B cell (primary cell): ENCODE measurements around the gene LKAAEAR1. TPM values are rescaled to one million over a fixed set of nuclear protein-coding genes. Genes with fewer than 3 reads are reported as not detected.

Experiments used
- ATAC-seq: fragments of 200-7000 bp; cut with Tn5 transposase; one replicate; pipeline ENCODE4 v1.10.0; 2021; ENCODE audit warnings: low read depth, mild to moderate bottlenecking, moderate number of reproducible peaks, moderate library complexity
- CTCF ChIA-PET: fragments of 350-600 bp; sonication (Branson Sonifier 250); formaldehyde crosslinking; loops from one replicate; lab custom pipeline; 2021; ENCODE audit warnings: antibody characterized with exemption, inconsistent platforms; lab: Charles Lee
- POLR2A ChIA-PET: fragments of 350-600 bp; sonication (Branson Sonifier 250); formaldehyde crosslinking; loops from one replicate; lab custom pipeline; 2021; ENCODE audit warnings: antibody characterized with exemption; lab: Charles Lee
- DNase-seq: peaks from one replicate; pipeline ENCODE4 v3.0.0; 2013
- H2AFZ ChIP-seq: 2 replicates; pipeline ENCODE4 v1.6.1; 2012; ENCODE audit warnings: mild to moderate bottlenecking, low read depth, low read length; ENCODE audit not compliant: insufficient read depth, poor library complexity, severe bottlenecking
- H3K27ac ChIP-seq, 2 donors: 1 replicate in 1 of 2; 2 replicates in 1 of 2; pipeline ENCODE4 v1.5.1; 2012 to 2013; ENCODE audit warnings: low read length in 2 of 2, mild to moderate bottlenecking in 2 of 2, moderate library complexity in 1 of 2
- H3K27me3 ChIP-seq, 4 experiments: fragments of 200-600 bp in 1 of 4; sonication (generic) in 1 of 4; replicated peaks in 1 of 4; 1 replicate in 2 of 4; 2 replicates in 2 of 4; pipeline versions ENCODE4 v1.6.1 to v1.7.0; 2013 to 2016; ENCODE audit warnings: low read length in 3 of 4, mild to moderate bottlenecking in 2 of 4, mixed read lengths in 1 of 4, moderate library complexity in 1 of 4; ENCODE audit not compliant: insufficient read depth in 4 of 4, control insufficient read depth in 3 of 4; ENCODE audit errors: control extremely low read depth in 1 of 4
- H3K36me3 ChIP-seq, 2 experiments: replicated peaks in 1 of 2; 1 replicate in 1 of 2; 2 replicates in 1 of 2; pipeline versions ENCODE4 v1.6.1 to v1.7.1; 2013; ENCODE audit warnings: low read length in 1 of 2; ENCODE audit not compliant: insufficient read depth in 2 of 2, control insufficient read depth in 1 of 2; ENCODE audit errors: control extremely low read depth in 1 of 2, extremely low read depth in 1 of 2
- H3K4me1 ChIP-seq, 2 donors: fragments of 200-600 bp in 1 of 2; sonication (generic) in 1 of 2; 1 replicate in 1 of 2; 2 replicates in 1 of 2; pipeline versions ENCODE4 v1.5.1 to v1.6.1; 2013 to 2017; ENCODE audit warnings: low read length in 2 of 2; ENCODE audit not compliant: control insufficient read depth in 2 of 2, insufficient read depth in 2 of 2
- H3K4me2 ChIP-seq: replicated peaks from 2 replicates; pipeline ENCODE3; 2012; ENCODE audit warnings: mild to moderate bottlenecking, low read depth, low read length; ENCODE audit not compliant: poor library complexity, severe bottlenecking
- H3K4me3 ChIP-seq, 5 experiments: fragments of 200-600 bp in 1 of 5; sonication (generic) in 1 of 5; 1 replicate in 3 of 5; 2 replicates in 2 of 5; pipeline versions ENCODE4 v1.5.1 to v1.7.0; 2011 to 2016; ENCODE audit warnings: low read length in 4 of 5, mild to moderate bottlenecking in 4 of 5, low read depth in 2 of 5, control low read depth in 1 of 5, moderate library complexity in 1 of 5; ENCODE audit not compliant: insufficient read depth in 1 of 5; ENCODE audit errors: control extremely low read depth in 1 of 5, extremely low read depth in 1 of 5
- H3K79me2 ChIP-seq: fragments of 200-600 bp; sonication (generic); one replicate; pipeline ENCODE4 v1.6.0; 2016; ENCODE audit warnings: low read length; ENCODE audit not compliant: control insufficient read depth, insufficient read depth
- H3K9ac ChIP-seq: fragments of 200-600 bp; sonication (generic); 2 replicates; pipeline ENCODE4 v1.6.1; 2017; ENCODE audit warnings: mild to moderate bottlenecking, low read length, moderate library complexity
- H3K9me3 ChIP-seq, 3 donors: one replicate each; pipeline versions ENCODE4 v1.6.1 to v1.7.1; 2013; ENCODE audit warnings: low read length in 2 of 3; ENCODE audit not compliant: control insufficient read depth in 2 of 3, insufficient read depth in 1 of 3; ENCODE audit errors: control extremely low read depth in 1 of 3
- H4K20me1 ChIP-seq: 2 replicates; pipeline ENCODE4 v1.6.0; 2012; ENCODE audit warnings: mild to moderate bottlenecking, low read length; ENCODE audit not compliant: insufficient read depth, control insufficient read depth, poor library complexity, severe bottlenecking
- H3K27ac Mint-ChIP-seq: one replicate; pipeline ENCODE4 v1.8.0; 2021; ENCODE audit warnings: mixed read lengths
- H3K27me3 Mint-ChIP-seq: one replicate; pipeline ENCODE4 v1.8.0; 2021; ENCODE audit warnings: mixed read lengths
- H3K4me1 Mint-ChIP-seq: one replicate; pipeline ENCODE4 v1.8.0; 2021; ENCODE audit warnings: mixed read lengths
- H3K4me3 Mint-ChIP-seq: one replicate; pipeline ENCODE4 v1.8.0; 2021; ENCODE audit warnings: mixed read lengths
- H3K9me3 Mint-ChIP-seq: one replicate; pipeline ENCODE4 v1.8.0; 2022; ENCODE audit warnings: mixed read lengths; ENCODE audit not compliant: insufficient read depth
- EZH2 ChIP-seq: IDR thresholded peaks from 2 replicates; pipeline ENCODE4 v1.6.1; 2012; ENCODE audit warnings: borderline replicate concordance, low read depth, mild to moderate bottlenecking, moderate library complexity, low read length; ENCODE audit not compliant: insufficient read depth, poor library complexity, severe bottlenecking
- WGBS: methylation state at CpG from one replicate; pipeline ENCODE4 v1.1.5; 2013; ENCODE audit warnings: missing lambda C conversion rate; ENCODE audit not compliant: insufficient coverage; 5-methylcytosine and 5-hydroxymethylcytosine counted together
- intact Hi-C: fragments of 100-400 bp; cut with micrococcal nuclease; formaldehyde crosslinking; loops from one replicate; pipeline ENCODE4 v1.10.0; 2022
- polyA plus RNA-seq: library from polyadenylated mRNA; depleted of rRNA; stranded (reverse); fragments of >200 nt; gene quantifications from 2 replicates; pipeline ENCODE4 v1.2.3, GENCODE V29; 2012
- total RNA-seq, 2 donors: library from RNA; stranded (reverse); fragments of 120-200 nt in 1 of 2; gene quantifications; 1 replicate in 1 of 2; 2 replicates in 1 of 2; pipeline versions ENCODE4 v1.2.3 to v1.2.4, GENCODE V29; 2013 to 2022
- TF ChIP-seq, protein P1 (sequence below): fragments of 200-600 bp; IDR thresholded peaks from one replicate; pipeline ENCODE4 v1.8.0; 2022; ENCODE audit warnings: antibody characterized with exemption, mild to moderate bottlenecking

LKAAEAR1 gene
- total and polyA plus RNA-seq, 2 donors (not counting 1 experiment from before 2014, with no cell fraction given), result 1.9 TPM; not detected in 1

DNA sequence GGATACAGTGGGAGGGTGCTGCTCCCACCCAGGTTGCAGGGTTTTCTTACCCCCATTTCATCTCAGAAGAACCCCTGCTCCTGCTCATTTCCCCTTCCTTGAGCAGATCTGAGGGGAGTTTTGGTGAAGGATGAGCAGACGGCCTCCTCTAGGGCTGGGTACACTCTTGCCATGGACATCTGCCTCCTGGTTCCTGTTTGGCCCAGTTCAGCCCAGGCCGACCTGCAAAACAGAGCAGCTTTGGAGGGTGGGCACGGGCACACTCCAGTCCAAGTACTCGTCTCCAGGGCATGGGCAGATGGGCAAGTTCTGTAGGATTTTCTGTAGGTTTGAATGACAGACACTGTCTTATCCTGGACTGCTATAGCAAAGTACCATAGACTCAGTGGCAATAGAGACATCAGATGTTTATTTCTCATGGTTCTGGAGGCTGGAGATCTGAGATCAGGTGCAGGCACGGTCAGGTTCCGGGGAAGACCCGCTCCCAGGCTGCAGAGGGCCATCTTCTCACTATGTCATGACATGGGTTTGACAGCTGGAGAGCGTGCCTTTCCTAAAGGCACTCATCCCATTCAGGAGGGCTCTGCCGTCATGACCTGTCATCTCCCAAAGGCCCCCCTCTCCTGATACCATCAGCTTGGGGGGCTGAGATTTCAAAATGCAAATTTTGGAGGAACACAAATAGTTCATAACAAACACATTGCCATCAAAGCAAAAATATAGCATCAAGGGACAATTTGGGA is 16.9 kb upstream of the LKAAEAR1 start:
- CTCF ChIA-PET, result interaction anchor here (0.8 to 5.8 kb wide), 10 partner anchors 10 to 63 kb away, joined by 3 to 76 read pairs (median 5); partner anchors contain the start of genes LKAAEAR1, OPRL1, RGS19 and TCEA2
- H2AFZ ChIP-seq, result no peak overlapping the region
- H4K20me1 ChIP-seq, result no peaks in the 10 kb centered on the region
- DNase-seq (no peak), ATAC-seq (no peak)
- Mint-ChIP-seq H3K27ac (peak overlapping the region; percentile 95), H3K9me3 (peaks cover 3% of the 10 kb centered on the region), H3K4me1 (peaks cover 42% of the 10 kb centered on the region), H3K27me3 (no peaks in the 10 kb centered on the region), H3K4me3 (peak overlapping the region; percentile 75)
- H3K27me3 ChIP-seq, result peaks cover 0 to 21% (median 5%) of the 10 kb centered on the region in 4 experiments
- peak overlapping the region; percentile 57 to 89 for H3K27ac ChIP-seq
- no peak for TF ChIP-seq EZH2
- TF ChIP-seq, protein P1, sequence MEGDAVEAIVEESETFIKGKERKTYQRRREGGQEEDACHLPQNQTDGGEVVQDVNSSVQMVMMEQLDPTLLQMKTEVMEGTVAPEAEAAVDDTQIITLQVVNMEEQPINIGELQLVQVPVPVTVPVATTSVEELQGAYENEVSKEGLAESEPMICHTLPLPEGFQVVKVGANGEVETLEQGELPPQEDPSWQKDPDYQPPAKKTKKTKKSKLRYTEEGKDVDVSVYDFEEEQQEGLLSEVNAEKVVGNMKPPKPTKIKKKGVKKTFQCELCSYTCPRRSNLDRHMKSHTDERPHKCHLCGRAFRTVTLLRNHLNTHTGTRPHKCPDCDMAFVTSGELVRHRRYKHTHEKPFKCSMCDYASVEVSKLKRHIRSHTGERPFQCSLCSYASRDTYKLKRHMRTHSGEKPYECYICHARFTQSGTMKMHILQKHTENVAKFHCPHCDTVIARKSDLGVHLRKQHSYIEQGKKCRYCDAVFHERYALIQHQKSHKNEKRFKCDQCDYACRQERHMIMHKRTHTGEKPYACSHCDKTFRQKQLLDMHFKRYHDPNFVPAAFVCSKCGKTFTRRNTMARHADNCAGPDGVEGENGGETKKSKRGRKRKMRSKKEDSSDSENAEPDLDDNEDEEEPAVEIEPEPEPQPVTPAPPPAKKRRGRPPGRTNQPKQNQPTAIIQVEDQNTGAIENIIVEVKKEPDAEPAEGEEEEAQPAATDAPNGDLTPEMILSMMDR, result no peak
- POLR2A ChIA-PET, result interaction anchor here (1.1 to 2.4 kb wide), 4 partner anchors 17 to 24 kb away, joined by 6 to 24 read pairs (median 14); partner anchors contain the start of genes LKAAEAR1, OPRL1 and RGS19
- H3K79me2 ChIP-seq, result peaks cover 5% of the 10 kb centered on the region
- intact Hi-C loops, result loop anchor here (1.0 to 5.0 kb wide), 4 partner anchors 18 to 64 kb away; partner anchors contain the start of genes C20orf204 and RGS19
- peak overlapping the region; percentile 87 for H3K4me2 ChIP-seq
- H3K9me3 ChIP-seq, result peaks cover 0 to 4% (median 0%) of the 10 kb centered on the region in 3 donors
- no peak overlapping the region for H3K9ac ChIP-seq
- peaks cover 0 to 16% of the 10 kb centered on the region in 2 experiments for H3K36me3 ChIP-seq
- 86% methylated on average over 8 of the region's 9 CpGs for whole genome bisulfite sequencing
- no peak overlapping the region for H3K4me3 ChIP-seq
- peaks cover 26 to 42% of the 10 kb centered on the region in 2 donors for H3K4me1 ChIP-seq
